ENCODE data around the gene STXBP1.

DNA sequence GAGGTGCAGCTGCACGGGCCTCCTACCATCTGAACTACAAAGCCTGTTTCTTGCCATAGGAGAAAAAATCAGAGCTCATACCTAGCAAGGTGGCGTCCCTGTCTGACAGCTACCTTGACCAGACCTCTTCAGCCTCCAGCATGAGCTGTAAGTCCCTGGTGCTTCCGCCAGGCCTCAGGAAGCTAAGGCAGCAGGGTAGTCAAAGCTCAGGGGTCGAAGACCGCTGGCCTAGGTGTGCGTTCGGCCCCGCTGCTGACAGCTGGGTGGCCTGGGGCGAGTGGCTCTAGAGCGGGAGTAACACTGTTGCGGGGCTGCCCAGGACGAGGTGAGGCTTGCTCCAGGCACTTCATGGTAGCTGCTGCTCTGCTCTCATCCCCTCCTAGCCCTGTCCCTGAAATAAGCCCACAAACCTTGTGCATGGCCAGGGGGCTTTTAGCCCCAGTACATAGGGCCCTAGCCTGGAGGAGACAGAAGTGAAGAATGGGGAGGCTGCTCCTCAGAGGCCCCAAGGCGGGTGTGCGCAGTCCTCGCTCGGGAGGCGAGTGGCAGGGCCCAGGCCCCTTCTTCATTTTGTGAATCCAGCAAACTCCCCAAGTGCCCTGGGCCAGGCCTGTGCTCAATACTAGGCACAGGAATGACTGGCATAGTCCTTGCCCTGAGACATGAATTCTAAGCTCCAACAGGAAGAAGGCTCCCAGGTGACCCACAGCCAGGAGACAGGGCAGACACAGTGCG is 117.6 kb downstream of the STXBP1 start:
- TF ChIP-seq, protein P1, sequence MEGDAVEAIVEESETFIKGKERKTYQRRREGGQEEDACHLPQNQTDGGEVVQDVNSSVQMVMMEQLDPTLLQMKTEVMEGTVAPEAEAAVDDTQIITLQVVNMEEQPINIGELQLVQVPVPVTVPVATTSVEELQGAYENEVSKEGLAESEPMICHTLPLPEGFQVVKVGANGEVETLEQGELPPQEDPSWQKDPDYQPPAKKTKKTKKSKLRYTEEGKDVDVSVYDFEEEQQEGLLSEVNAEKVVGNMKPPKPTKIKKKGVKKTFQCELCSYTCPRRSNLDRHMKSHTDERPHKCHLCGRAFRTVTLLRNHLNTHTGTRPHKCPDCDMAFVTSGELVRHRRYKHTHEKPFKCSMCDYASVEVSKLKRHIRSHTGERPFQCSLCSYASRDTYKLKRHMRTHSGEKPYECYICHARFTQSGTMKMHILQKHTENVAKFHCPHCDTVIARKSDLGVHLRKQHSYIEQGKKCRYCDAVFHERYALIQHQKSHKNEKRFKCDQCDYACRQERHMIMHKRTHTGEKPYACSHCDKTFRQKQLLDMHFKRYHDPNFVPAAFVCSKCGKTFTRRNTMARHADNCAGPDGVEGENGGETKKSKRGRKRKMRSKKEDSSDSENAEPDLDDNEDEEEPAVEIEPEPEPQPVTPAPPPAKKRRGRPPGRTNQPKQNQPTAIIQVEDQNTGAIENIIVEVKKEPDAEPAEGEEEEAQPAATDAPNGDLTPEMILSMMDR (IDR thresholded peaks at IDR 0.05): no peak
- no peak for TF ChIP-seq POLR2A (IDR thresholded peaks at IDR 0.05)

Data from right lobe of liver (tissue), 4 donors.